GM18517 (cell line): ENCODE data around the gene HIVEP3.

Experiments used
- ATAC-seq: cut with Tn5 transposase; IDR thresholded peaks from one replicate; pipeline ENCODE4 v1.9.1; 2021; ENCODE audit warnings: mild to moderate bottlenecking, moderate library complexity; ENCODE audit not compliant: unreplicated experiment

The HIVEP3 gene

GRCh38 chr1:41874903-41875411 lies 43.8 kb downstream of the HIVEP3 start:
- ATAC-seq = no peak

DNA sequence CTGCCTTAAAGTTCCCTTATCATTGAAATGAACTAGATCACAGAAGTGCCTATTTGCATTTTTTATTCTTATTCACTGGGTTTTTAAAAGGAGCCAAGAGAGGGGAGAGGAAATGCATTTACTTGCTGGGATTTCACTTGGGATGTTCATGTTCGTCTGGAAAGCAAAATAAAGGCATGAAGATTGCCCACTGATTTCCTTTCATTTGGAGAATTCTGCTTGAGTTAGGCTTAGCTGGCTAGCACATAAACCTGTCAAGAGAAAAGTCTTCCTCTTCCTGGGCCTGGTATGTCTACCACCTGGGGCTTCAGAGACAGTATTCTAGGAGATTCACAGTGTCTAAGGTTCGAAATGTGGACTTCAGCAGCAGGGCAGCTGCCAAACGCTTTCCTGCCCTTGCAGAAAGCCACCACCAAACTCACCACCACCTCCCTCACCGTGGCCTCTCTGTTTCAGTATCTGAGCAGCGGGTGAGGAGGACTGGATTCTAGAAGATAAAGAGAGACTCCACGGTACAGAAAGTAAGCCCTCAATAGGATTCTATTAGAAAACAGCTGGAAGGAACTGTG lies 44.5 kb downstream of the HIVEP3 start:
- no peak for ATAC-seq

GRCh38 chr1:41872074-41872473 lies 46.6 kb downstream of the HIVEP3 start:
- no peak for ATAC-seq

GRCh38 chr1:41870076-41870562 lies 48.6 kb downstream of the HIVEP3 start:
- ATAC-seq = peak; percentile 51

- ATAC-seq = peak; percentile 69
These were observed 50.3 kb downstream of the HIVEP3 start for GRCh38 chr1:41868241-41868998.

- ATAC-seq = no peak
These were observed 52.4 kb downstream of the HIVEP3 start for GRCh38 chr1:41866285-41866684.

DNA sequence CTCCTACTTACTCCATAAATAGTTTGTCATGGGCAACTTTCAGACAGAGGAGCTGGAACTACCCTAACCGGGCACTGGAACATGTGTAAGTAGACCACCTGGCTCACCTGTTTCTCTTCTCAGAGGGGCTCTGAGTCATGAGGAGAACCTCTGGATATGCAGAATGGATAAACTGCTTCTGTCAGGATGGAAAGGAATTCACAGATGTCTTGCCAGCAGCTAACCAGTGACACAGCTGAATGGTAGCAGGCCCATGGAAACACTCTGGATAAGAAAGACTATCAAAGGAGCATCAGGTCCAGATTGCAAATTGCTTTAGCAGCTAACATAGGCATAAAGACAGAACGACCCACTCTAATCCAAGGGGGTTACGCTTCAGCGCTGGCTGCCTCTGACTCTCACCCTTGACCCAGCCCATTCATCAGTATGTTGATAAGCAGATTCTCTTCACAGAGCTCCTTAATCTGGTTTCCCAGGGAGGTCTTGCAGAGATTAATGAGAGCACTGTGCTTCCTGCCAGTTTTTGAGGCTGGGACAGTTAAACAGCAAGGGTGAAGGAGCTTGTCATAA lies 54.2 kb downstream of the HIVEP3 start:
- no peak for ATAC-seq

GRCh38 chr1:41863718-41864117 lies 55.0 kb downstream of the HIVEP3 start:
- no peak for ATAC-seq

DNA sequence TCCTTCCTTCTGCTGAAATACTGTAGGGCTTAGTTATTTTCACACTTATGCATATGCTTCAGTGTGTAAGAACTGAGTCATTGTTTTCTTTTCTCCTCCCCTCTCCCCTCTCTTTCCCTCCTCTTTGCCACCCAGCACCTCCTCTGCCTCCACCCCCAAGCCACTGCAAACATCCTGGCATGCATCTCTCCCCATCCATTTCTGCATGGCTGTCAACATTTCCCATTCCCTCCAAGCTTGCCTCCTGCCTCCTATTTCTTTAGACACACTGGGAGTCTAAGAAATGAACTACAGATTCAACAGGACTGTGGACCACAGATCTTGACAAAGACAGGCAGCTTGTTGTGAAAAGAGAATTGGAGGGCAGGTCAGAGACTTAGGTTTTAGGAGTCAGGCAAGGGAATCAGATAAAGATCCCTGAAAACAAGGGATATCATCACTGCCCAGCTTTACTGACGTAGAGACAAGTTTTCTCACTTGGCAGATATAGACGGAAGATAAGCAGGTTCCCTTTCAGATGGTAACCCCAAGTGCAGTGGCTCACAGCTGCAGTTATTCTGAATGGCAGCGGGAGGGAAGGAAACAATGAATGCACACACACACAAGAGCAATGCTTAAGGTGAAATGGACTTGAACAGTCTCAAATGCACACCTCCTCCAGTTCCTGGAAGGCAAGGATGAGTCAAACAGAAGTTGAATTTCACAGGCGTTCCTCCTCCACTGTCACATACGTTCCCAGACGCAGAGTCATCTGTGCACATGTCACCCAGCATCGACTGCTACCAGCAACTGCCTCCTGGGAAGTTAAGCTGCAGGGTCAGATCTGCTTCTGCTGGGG lies 56.1 kb downstream of the HIVEP3 start:
- ATAC-seq = no peak

DNA sequence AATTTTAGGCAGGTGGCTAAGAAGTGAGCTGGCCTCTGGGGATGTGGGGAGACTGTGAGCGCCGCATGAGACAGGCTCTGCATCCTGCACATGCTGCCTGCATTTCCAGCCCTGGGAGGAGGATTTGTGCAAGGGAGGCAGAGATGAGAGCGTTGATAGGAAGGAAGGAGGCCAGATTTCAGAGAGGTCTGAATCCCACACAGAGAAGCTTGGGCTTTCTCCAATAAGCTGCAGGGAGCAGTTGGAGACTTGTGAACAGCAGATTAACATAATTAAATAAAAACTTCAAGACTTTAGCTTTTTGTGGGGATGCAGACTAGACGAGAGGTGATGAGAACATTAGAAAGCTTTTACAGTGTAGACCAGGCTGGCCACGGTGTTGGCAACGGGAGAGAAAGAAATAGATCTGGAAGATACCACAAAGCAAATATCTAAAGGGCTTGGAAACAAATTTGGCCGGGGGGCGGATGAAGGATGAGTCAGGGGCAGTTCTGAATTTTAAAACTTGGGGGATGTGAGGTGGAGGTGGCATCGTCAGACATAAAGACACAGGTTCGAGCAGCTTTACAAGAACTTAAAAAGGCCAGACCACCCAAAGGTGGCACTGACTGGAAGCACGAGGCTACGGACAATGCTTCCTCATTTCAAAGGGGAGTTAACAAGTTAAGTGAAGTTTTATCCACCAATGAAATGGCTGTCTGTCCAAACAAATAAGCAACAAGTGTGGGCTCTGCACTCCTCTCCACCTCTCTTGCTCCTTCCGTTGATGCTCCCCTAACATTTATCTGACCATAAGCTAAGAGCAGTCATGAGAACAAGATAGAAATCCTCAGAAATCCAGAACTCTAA lies 57.0 kb downstream of the HIVEP3 start:
- ATAC-seq = no peak

DNA sequence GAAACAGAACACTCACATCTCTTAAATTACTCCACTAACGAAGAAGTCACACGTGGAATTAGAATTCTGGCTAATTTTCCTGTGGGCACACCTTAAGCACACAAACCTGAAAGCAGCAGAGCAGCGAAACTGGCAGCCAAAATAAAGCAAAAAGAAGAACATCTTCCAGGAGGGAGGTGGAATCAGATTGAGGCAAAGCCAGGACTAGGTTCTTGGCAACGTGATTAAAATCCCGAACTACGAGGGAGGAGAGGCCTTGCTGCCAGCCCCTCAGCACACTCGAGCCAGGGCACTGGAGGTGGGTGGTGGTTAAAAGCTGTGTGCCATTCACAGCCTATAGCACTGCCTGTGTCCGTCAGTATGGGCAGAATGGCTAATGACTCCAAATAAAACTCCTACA lies 58.0 kb downstream of the HIVEP3 start:
- no peak for ATAC-seq

GRCh38 chr1:41860214-41860613 lies 58.5 kb downstream of the HIVEP3 start:
- ATAC-seq = no peak

DNA sequence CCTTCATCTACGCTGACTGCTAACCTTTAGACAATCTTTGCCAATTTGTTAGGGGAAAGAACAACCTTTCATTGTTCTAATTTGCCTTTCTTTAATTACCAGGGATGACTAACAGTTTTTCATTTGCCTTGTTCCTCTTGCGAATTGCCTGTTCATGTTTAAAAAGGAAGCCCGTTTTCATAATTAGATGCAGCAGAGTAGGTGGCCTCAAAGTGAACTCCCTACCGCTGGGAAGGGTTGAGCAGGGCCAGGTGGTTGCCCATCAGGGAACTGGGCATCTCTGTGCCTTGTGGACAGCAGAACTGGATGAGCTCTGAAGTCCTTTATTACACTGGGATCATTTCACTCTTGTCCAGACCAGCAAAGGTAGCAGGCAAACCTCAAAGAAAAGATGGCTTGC lies 59.0 kb downstream of the HIVEP3 start:
- ATAC-seq = no peak

DNA sequence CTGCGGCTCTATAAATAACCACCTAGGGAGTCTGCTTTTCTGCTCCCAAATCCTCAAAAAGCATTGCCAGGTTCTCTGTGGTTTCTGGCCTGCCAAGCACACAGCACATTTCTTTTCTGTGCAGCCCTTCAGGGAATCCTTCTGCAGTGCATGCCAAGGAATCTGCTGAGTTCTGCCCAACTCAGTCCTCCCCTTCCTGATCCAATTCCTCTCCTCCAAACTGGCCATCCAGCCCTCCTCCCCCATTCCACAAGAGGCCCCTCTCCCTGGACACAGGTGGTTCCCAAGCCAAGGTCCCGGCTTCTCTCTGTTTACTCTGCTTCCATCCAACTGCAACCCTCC lies 61.8 kb downstream of the HIVEP3 start:
- ATAC-seq = no peak

GRCh38 chr1:41856151-41856943 lies 62.4 kb downstream of the HIVEP3 start:
- ATAC-seq = no peak

DNA sequence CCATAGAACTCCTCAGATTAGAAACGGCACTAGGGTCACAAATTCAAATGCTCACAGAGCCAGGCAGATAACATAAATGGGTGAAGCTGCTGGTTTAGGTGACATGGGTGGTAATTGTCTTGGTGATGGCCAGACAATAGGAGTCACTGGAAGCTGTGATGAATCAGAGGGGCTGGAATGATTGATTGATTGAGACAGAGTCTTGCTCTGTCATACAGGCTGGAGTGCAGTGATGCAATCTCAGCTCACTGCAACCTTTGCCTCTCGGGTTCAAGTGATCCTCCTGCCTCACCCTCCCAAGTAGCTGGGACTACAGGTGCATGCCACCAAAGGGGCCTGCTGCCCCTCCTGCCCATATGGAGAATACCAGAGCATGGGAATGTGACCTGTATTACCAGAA lies 63.0 kb downstream of the HIVEP3 start:
- ATAC-seq = no peak

DNA sequence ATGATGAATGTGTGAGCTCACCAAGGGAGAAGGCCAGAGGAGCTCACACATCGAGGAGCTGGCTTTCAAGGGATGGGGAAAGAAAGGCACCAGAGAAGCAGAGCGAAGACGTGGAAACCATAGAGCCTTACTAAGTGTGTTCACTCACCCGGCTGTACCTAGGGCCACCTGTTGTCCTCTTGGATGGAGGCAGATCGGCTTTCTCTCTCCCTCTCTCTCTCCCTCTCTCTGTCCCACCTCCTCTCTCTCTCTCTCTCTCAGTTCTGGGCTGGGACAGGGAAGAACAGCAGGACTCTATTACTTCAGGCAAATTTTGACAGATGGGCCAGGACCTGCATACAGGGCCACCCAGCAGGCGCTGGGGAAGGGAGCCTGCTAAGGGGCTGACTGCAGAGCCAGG lies 64.8 kb downstream of the HIVEP3 start:
- no peak for ATAC-seq

GRCh38 chr1:41852091-41852490 lies 66.6 kb downstream of the HIVEP3 start:
- no peak for ATAC-seq

GRCh38 chr1:41851589-41851988 lies 67.1 kb downstream of the HIVEP3 start:
- ATAC-seq = no peak

DNA sequence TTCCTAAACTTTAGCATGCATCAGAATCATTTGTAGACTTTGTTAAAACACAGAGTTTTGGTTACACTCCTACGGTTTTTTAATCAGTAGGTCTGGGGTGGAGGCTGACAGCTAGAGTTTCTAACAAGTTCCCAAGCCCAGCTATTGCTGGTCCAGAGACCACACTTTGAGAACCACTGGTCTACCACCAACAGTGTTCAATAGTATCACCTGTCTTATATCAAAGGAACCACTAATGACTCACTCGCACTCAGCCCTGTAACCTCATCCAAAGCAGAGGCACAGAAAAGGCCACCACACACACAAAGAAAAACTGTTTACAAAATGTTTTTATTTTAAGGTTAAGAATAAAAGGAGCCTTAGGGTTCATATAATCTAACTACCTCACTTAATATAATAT lies 68.7 kb downstream of the HIVEP3 start:
- no peak for ATAC-seq
